Retina (tissue), 1 donor: ENCODE data around the gene MPC2.
A peak's percentile ranks its signal among the peaks of the same experiment; 100 is the strongest.

Experiments
- DNase-seq: peaks from one replicate; pipeline ENCODE4 v3.0.0-alpha.2; 2016

MPC2 gene

DNA sequence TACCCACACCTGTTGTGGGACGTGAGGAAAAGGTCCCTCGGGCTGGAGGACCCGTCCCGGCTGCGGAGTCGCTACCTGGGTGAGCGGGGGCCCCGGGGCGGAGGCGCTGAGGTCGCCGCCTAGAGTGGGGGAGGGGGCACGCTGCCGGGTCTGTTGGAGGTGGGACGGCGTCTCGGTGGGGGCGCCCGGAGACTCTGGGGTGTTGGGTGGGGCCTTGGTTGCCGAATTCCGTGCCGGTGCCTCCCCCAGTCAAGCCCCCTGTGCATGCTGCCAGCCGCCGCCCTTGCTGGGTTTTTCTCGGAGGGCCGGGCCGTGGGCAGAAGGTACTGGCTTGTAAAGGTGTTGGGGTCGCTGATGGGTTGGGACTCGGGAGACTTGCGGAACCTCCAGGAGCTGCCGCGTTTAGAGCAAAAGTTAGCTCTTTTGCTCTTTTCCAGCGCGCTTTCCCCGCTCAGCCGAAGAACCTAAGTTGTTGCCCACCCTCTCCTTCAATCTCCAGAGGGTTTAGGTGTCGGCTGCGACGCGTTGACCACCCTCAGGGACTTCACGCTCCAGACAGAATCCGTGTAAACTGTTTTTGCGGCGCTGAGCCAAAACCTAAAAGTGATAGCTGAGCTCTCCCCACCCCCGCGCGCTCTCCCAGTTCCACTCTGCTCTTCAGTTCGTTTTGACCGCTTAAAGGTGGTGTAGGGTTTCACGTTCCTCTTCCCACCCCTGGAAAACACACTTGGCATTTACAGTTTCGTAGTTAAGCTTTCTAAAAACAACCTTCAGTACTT, at the start of gene MPC2:
TSS of gene MPC2 (minus strand) at position 143 of the 779 bp plus-strand sequence. CDS start 1,231 bp downstream, outside the sequence.
- peak; percentile 77 for DNase-seq

DNA sequence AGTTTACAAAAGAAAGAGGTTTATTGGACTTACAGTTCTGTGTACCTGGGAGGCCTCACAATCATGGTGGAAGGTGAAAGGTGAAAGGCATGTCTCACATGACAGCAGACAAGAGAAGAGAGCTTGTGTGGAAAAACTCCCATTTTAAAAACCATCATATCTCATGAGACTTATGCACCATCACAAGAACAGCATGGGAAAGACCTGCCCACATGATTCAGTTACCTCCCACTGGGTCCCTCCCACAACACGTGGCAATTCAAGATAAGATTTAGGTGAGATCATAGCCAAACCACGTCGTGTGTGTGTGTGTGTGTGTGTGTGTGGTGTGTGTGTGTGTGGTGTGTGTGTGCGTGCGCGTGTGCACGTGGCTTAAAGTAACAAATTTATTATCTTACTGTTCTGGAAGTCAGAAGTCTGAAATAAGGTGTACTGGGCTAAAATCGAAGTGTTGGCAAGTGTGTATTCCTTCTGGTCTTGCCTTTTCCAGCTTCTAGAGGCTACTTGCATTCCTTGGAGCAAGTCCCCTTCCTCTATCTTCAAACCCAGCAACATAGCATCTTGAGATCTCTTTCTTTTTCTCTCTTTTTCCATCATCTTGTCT, 48.1 kb upstream of the MPC2 start:
- DNase-seq = no peak

DNA sequence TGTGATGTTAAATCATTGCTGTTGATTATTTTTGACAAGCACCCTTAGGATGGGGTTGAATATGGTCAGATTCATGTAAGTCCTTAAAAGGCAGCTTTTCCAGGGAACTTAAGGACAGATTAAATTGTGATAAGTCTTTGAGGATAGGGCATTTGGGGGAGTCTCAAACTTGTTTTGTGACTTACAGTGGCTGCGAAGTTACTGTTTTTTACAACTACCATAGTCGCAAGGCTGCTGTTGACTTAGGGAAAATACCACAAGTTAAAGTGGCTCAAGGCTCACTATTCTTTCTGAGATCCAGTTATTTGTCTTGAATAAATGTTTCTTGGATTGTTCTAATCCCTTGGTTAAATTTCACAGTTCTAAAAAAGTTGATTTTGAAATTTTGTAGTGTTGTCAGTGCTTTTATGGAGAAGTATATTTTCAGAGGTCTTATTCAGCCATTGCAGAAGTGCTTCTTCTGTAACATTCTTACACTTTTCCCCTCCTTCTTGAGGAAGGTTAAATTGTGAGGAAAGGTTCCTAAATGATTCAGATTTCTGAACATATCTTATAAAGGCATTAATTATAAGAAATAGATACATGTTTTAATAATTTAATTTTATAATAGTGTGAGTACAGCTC, 47.0 kb upstream of the MPC2 start:
- DNase-seq = no peak

DNA sequence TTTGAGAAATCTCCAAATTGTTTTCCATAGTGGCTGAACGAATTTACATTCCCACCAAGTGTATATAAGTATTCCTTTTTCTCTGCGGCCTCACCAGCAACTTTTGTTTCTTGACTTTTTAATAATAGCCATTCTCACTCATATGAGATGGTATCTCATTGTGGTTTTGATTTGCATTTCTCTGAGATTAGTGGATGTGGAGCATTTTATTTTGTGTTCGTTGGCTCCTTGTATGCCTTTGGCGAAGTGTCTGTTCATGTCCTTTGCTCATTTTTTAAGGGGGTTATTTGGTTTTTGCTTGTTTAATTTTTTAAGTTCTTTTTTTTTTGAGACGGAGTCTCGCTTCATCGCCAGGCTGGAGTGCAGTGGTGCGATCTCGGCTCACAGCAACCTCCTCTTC, 45.1 kb upstream of the MPC2 start:
- no peak for DNase-seq

DNA sequence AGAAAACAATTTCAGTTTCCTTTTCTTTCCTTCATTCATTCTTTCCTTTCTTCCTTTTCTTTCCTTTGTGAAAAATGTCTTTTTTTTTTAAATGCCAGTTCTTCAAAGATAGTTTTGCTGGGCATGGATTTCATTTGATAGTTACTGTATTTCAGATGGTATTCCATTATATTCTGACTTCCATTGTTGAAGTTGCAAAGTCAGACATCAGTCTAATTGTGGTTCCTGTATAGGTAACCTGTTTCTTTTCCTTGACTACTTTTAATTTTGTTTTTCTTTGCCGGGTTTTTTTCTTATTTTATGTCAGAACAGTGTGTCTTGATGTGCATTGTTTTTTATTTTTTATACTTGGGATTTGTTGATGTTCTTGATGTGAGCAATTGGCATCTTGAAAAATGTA, 40.4 kb upstream of the MPC2 start:
- no peak for DNase-seq

DNA sequence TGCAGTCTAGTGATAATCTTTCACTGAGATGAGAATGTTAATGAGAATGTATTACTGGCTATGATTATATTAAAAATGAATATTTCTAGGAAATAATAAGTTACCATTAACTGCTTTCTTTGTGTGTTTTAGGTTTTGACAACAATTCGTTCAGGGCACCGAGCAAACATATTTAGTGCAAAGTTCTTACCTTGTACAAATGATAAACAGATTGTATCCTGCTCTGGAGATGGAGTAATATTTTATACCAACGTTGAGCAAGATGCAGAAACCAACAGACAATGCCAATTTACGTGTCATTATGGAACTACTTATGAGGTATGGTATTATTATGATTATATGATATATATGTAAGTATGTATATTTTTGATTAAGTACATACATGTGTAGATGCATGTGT, 37.8 kb upstream of the MPC2 start:
- no peak for DNase-seq

DNA sequence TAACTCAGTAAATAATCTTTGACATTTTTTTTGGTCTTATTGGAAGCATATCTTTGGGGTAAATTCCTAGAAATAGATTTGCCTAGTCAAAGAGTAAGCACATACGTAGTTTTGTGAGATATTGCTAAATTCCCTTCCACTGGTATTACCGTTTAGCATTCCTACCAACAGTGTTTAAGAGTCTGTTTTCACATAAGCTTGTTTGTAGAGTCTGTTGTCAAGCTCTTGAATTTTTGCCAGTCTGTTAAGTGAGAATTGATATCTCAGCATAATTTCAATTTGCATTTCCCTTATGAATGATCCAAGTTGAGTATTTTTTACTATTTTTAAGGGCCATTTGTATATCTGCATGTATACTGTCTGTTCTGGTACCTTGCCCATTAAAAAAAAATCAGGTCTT, 37.0 kb upstream of the MPC2 start:
- DNase-seq = no peak

DNA sequence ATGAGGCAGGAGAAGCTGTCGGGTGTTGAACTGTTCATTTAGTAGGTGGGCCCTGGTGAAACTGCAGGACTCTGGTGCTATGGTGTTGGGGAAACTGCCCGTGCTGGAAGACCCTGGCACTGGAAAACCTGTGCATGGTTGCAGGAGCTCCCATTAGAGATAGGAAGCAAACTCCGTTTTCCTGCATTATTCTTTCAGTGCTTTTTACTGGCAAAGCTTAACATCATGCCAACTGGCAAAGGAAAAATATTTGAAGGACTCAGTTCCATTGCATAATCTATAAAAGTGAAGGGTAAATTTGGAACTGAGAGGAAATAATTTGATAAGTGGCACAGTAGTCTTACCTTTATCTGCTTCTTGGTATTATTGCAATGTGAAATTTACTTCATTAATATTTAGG, 31.7 kb upstream of the MPC2 start:
- DNase-seq = no peak

DNA sequence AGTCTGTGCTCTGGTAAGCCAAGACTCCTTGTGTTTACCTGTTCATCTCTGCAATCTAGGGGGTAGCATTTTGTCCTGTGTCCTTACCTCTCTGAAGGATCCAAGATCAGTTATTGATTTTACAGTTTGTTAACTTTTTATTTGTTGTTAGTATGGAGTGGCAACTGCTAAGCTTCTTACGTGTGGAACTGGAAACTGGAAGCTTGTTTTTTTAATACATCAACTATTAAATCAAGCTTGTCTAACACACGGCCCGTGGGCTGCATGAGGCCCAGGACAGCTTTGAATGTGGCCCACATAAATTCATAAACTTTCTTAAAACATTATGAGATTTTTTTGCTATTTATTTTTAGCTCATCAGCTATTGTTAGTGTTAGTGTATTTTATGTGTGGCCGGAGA, 29.2 kb upstream of the MPC2 start:
- DNase-seq = no peak

DNA sequence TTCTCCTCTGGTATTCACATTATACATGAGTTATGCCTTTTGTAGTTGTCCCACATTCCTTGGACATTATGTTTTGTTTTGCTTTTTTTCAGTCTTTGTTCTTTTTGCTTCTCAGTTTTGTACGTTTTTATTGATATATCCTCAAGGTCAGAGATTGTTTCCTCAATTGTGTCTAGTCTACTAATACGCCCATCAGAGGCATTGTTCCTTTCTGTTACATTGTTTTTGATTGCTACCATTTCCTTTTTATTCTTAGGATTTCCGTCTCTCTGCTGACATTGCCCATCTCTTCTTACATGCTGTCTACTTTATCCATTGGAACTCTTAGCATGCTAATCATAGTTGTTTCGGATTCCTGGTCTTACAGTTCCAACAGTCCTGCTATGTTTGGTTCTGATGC, 27.8 kb upstream of the MPC2 start:
- DNase-seq = no peak

DNA sequence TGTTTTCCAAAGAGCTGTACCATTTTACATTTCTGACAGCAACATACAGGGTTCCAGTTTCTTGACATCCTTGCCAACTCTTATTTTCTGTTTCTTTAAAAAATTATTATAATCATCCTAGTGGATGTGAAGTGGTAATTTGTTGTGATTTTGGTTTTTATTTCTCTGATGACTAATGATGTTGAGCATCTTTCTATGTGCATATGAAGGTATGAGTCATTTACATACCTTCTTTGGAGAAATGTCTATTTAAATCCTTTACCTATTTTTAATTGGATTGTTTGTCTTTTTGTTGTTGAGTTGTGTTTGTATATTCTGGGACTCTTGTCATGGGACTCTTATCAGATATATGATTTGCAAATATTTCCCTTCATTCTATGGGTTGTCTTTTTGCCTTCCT, 20.8 kb upstream of the MPC2 start:
- no peak for DNase-seq

DNA sequence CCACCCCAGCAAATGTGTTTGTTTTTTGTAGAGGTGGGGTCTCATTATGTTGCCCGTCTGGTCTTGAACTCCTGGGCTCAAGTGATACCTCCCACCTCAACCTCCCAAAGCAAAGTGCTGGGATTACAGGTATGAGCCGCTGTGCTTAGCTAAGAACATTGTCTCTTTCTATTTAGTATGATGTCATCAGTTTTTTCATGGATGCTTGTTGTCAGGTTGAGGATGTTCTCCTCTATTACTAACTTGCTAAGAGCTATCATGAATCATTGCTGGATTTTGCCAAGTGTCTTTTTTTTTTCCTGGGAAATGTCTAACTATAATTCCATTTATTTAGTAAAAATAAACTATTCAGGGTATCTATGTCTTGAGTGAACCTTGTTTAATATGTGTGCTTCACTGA, 19.0 kb upstream of the MPC2 start:
- DNase-seq = no peak

DNA sequence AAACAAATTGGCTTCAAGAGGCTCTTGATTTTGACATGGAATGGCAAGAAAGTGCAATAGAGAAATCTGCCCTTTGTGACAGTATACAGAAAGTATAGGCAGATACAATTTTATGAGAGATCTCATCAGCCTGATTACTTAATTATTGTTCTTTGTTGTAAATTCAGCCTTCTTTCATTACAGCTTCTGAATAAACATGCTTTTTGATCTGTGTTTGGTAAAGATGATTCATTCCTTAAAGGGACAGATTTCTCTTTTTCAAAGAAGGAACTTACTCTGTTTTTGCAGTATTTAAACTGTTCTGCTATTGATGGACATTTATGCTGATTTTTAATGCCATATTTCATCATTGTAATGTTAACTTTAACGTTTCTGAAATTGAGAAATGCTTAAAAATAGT, 13.7 kb upstream of the MPC2 start:
- no peak for DNase-seq

DNA sequence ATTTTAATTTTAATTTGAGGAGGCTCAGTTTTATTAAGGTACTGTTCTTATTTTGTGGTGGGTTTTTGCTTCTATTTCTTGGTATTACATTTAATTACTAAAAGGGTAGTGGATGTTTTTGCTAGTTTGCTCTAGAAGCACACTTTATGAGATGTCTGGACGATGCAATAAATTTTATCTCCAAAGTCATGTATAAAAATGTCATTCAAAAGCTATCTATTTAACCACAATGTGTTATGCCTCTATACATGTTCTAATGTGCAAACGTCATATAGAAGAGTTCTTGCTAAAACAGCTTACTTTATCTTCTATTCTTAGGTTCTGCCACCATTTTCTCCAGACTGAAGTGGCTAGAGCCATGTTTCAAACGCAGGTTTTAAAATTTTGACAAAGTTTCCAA, 12.9 kb upstream of the MPC2 start:
- no peak for DNase-seq

DNA sequence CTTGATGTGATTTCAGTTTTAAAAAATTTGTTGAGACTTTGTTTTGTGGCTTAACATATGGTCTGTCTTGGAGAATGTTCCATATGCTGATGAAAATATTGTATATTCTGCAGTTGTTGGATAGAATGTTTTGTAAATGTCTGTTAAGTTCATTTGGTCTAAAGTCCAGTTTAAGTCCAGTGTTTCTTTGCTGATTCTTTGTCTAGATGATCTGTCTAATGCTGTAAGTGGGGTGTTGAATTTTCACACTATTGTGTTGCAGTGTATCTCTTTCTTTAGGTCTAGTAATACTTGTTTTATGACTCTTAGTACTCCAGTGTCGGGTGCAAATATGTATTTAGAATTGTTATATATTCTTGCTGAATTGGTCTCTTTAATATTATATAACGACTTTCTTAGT, 10.9 kb upstream of the MPC2 start:
- DNase-seq = no peak

DNA sequence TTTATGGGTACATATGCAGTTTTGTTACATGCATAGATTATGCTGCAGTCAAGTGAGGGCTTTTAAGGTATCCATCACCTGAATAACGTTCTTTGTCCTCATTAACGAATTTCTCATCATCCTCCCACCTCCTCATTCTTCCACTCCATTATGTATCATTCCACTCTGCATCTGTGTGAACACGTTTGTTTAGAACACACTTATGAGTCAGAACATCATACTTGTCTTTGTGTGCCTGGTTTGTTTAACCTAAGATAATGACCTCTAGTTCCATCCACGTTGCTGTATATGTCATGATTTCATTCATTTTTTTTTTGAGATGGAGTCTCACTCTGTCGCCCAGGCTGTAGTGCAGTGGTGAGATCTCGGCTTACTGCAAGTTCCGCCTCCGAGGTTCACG, 6.7 kb upstream of the MPC2 start:
- no peak for DNase-seq

DNA sequence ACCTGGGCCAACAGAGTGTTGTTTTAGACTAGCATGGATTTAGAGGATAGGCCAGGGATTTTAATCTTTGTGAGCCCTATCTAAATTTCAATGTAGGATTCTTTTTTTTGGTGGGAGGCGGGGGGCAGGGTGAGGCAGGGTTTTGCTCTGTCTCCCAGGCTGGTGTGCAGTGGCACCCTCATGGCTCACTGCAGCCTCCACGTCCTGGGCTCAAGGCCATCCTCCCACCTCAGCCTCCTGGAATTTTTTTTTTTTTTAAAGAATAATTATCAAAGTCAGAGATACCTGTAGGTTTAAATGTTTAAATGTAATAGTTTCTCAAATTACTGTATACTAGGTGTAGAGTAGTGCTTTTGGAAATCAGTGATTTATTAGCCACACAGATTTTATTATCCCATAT, 3.4 kb upstream of the MPC2 start:
- DNase-seq = no peak

DNA sequence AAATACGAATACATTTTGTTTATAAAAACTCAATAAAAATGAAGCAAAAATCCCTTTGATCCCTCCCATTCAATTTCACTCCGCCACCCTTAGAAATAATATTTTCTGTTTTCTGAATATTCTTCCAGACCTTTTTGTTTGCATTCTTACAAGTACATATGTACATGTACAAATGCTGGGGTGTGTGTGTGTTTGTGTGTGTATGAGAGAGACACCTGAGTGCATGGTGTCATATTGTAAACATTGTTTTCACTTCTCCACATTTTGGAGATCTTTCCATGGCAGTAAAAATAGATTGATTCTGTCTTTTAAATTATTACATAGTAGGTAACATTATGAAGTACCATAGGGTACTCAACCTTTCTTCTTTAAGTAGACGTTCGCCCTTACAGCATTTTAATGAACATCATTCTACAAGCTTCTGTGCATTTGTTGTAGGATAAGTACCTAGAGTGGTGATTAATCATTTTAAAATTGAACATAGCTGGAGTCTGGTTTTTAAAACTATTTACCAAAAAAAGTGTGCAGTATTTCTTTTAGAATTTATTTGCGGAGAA, 1.3 kb upstream of the MPC2 start:
- DNase-seq = no peak

DNA sequence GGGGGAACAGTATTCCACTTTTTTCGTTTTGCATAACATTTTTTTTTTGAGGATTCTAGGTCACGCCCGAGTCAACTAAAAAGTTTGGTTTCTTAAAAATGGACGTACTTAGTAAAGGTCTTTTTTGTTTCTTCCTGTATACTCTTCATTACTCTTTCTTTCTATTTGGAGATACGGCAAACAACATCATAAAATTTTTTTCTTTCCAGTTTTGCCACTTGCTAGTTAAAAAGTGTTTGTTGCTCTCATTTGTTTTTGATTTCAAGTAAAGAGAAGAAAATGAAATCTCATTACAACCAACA, 788 bp upstream of the MPC2 start:
- DNase-seq = no peak

DNA sequence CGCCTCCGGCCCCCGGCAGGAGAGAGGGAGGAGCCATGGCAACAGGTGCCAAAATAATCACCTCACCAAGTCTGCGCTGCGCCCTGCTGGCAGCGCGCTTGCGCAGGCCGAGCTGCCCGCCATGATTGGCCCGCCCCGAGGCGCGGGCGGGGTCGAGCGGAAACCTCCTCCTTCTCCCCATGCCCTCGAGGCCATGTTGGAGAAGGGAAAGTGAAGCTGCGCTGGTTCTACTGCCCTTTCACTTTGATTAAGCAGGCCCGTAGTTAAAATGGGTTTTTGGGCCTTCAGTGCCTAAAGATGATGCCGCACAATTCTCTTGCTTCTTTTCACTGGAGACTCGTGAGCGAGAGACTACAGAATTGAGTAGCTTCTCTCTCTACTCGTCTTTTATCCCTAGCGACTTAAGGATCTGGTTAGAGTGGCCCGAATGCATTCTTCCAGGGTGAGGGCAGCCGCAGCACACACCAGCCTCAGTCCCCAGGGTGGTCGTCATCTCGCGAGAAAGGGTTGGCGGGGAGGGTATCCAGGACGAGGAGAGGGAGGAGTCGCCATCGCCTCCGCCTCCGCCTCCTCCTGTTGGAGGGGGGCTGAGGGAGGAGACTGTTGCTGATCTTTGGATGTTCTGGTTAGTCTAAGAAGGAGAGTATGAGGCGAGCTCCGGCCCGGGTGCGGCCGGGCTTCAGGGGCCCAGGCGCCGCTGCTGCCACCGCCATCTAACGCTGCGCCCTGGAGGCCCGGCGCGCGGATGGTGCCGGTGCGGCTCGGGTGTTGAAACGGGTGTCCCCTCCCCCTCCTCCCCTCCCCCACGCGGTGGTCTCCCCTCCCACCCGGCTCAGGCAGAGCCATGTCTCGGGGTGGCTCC, 573 bp downstream of the MPC2 start, which contains the start of gene DCAF6:
TSS of gene DCAF6 (plus strand) at position 616 of the 862 bp plus-strand sequence. CDS start at position 845, 229 bp downstream.
- peak; percentile 100 for DNase-seq

DNA sequence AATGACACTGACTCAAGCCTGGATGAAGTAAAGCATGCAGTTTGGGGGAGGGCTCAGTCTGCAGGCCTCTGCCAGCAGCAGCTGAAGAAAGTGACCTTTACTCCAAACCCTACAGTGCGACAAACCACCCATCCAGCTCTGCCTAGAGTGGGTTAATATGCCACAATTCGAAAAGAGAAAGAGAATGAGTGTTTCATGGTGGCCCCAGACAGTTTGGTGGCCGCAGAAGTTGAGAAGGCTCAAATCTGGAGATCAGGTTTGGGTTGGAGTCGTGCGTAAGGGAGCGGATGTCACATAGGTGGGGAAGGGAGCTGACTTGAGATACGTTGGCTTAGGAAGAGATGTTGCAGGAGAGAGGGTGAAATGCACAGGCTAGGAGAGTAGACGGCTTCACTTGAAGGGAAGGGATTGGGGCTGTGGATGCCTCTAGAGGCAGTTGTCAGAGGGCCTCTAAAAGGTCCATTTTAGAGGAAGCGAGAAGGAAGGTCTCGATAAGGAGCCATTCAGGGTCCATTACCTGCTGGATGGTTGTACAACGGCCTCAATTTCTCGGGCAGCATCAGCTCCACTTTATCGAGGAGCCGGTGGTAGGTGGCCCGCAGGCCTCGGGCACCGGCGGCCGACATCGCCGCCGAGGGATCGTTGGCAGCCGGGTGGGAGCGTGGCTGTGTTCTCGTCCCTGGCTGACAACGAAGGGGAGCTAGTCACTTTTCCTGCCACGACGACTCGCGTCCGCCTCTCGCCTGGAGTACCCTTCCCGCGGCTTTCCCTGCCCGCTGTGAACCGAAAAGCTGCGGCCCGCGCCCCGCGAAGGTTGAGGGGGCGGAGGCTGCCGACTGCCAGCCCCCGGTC, 1.4 kb downstream of the MPC2 start:
- no peak for DNase-seq
